ENCODE measurements around the gene ANXA11. TPM values are rescaled to one million over a fixed set of nuclear protein-coding genes. Genes with fewer than 3 reads are reported as not detected.
A peak's percentile ranks its signal among the peaks of the same experiment; 100 is the strongest.
"Not testable (repeated sequence)": the region's sequence is repeated elsewhere in the genome, so short reads cannot be mapped to it uniquely, and the experiment has no call there.

Gene ANXA11
- total RNA-seq, 1 experiment from 2014 or later, result 434 TPM

DNA sequence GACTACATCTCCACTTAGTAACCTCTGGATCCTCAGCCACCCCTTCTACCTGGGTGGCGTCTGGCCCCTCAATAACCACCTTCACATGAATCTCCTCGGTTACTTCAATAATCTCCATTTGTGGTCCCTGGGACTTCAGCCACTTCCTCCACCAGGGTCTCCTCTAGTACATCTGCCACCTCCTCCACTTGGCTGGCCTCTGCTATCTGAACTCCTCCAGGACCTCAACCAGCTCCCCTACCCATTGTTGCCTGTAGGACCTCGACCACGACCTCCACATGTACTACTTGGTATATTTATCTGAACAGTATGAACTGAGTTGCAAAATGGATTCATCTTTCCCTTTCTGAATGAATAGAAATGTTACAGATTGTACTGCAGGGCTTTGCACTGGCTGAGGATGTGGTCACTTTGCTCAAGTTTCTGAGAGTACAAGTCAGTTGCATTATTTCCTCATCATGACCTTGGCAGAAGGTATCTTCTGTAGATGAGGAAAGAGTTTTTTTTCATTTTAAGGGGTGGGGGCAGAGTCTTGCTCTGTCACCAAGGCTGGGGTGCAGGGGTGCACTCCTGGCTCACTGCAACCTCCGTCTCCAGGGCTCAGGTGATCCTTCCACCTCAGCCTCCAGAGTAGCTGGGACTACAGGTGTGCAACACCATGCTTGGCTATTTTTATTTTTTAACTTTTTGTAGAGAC is 48.1 kb upstream of the ANXA11 start:
- intact Hi-C loops (cut with micrococcal nuclease), result no loop called here
- no peak for TF ChIP-seq EZH2phosphoT487 (IDR thresholded peaks at IDR 0.05; ENCODE audit: borderline replicate concordance, low read length)
- Histone ChIP-seq H3K4me2 (ENCODE audit: low read length) (no peak overlapping the region), H3K4me3 (ENCODE audit: low read length) (no peak overlapping the region), H2AFZ (ENCODE audit: low read length) (no peak overlapping the region), H3K79me2 (ENCODE audit: low read length) (no peaks in the 10 kb centered on the region), H3F3A (ENCODE audit: low read length, unreplicated experiment) (no peaks in the 10 kb centered on the region), H3K27ac (ENCODE audit: low read length) (no peak overlapping the region), H3K27me3 (ENCODE audit: low read length) (no peaks in the 10 kb centered on the region), H4K20me1 (ENCODE audit: low read length) (no peaks in the 10 kb centered on the region), H3K4me1 (ENCODE audit: insufficient read depth, low read length) (no peaks in the 10 kb centered on the region), H3K36me3 (ENCODE audit: low read depth, low read length) (no peaks in the 10 kb centered on the region), H3K9me2 (replicated peaks; ENCODE audit: low read length) (no peaks in the 10 kb centered on the region), H3K9ac (ENCODE audit: low read length) (no peak overlapping the region), H3K9me3 (ENCODE audit: low read length) (no peaks in the 10 kb centered on the region)
- POLR2A ChIA-PET (ENCODE audit: unreplicated experiment), result no interaction called here
- CTCF ChIA-PET, result no interaction called here
- BruUV-seq (replicated peaks), result no TSS peak
- no peak for DNase-seq
- no peak for ATAC-seq

DNA sequence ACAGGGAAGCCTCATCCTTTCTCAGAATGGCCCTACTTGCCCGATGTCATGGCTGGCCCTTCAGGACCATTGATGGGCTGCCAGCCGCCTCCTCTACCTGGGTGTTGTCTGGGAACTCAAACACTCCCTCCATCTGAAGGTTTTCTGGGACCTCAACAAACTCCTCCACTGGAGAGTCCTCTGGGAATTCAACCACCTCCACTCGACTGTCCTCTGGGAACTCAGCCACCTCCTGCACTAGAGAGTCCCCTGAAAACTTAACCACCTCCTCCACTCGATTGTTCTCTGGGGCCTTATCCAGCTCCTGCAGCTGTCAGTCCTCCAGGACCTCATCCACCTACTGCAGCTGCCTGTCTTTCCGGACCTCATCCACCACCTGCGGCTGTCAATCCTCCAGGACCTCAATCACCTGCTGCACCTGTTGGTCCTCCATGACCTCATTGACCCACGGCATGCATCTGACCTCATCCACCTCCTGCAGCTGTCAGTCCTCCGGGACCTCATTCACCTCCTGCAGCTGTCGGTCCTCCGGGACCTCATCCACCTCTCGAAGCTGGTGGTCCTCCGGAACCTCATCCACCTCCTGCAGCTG is 47.1 kb upstream of the ANXA11 start:
- intact Hi-C loops (cut with micrococcal nuclease), result no loop called here
- no peaks in the 10 kb centered on the region for H3K79me2 ChIP-seq (ENCODE audit: low read length)
- H3K36me3 ChIP-seq (ENCODE audit: low read depth, low read length), result no peaks in the 10 kb centered on the region
- no TSS peak for BruUV-seq (replicated peaks)
- no peak overlapping the region for H3K4me2 ChIP-seq (ENCODE audit: low read length)
- H3K4me1 ChIP-seq (ENCODE audit: insufficient read depth, low read length), result no peaks in the 10 kb centered on the region
- H3K9me3 ChIP-seq (ENCODE audit: low read length), result no peaks in the 10 kb centered on the region
- H3K4me3 ChIP-seq (ENCODE audit: low read length), result no peak overlapping the region
- no peaks in the 10 kb centered on the region for H3K27me3 ChIP-seq (ENCODE audit: low read length)
- no peaks in the 10 kb centered on the region for H3F3A ChIP-seq (ENCODE audit: low read length, unreplicated experiment)
- POLR2A ChIA-PET (ENCODE audit: unreplicated experiment), result no interaction called here
- no peaks in the 10 kb centered on the region for H3K9me2 ChIP-seq (replicated peaks; ENCODE audit: low read length)
- no peak for TF ChIP-seq EZH2phosphoT487 (IDR thresholded peaks at IDR 0.05; ENCODE audit: borderline replicate concordance, low read length)
- no peak for TF ChIP-seq EZH2 (IDR thresholded peaks at IDR 0.05; ENCODE audit: low read length, unreplicated experiment)
- TF ChIP-seq, protein P1, sequence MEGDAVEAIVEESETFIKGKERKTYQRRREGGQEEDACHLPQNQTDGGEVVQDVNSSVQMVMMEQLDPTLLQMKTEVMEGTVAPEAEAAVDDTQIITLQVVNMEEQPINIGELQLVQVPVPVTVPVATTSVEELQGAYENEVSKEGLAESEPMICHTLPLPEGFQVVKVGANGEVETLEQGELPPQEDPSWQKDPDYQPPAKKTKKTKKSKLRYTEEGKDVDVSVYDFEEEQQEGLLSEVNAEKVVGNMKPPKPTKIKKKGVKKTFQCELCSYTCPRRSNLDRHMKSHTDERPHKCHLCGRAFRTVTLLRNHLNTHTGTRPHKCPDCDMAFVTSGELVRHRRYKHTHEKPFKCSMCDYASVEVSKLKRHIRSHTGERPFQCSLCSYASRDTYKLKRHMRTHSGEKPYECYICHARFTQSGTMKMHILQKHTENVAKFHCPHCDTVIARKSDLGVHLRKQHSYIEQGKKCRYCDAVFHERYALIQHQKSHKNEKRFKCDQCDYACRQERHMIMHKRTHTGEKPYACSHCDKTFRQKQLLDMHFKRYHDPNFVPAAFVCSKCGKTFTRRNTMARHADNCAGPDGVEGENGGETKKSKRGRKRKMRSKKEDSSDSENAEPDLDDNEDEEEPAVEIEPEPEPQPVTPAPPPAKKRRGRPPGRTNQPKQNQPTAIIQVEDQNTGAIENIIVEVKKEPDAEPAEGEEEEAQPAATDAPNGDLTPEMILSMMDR (conservative IDR thresholded peaks at IDR 0.05; ENCODE audit: low read depth, low read length), result no peak
- H2AFZ ChIP-seq (ENCODE audit: low read length), result no peak overlapping the region
- no peak for DNase-seq
- no peak overlapping the region for H3K9ac ChIP-seq (ENCODE audit: low read length)
- ATAC-seq, result no peak
- no peaks in the 10 kb centered on the region for H4K20me1 ChIP-seq (ENCODE audit: low read length)
- CTCF ChIA-PET, result no interaction called here
- no peak overlapping the region for H3K27ac ChIP-seq (ENCODE audit: low read length)

DNA sequence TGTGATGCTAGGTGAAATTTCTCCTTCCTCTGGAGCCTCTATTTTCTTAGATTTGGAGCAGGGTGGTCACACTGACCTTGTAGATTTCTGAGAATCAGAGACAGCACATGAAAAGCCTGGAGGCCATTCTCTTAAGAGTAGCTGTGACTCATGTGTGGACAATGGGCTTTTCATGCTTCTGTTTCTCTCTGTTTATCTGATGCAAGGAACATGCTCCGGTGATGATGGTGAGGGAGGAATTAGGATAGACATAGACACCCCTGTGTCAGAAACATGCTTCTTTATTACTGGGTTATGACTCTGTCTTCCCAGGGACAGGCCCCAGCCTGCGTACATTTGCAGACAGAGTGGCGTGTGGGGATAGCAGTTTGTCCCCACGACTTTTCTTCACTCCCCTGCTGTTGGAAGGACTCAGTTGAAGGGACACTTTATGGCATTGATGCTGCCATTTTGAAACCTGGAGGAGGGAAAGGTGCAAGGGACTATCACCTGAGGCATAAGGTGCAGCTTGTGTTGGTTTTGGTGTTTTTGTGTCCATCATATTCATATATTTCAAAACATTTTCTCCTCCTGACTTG is 46.5 kb upstream of the ANXA11 start:
- H3K27ac ChIP-seq (ENCODE audit: low read length); H3K9me2 ChIP-seq (replicated peaks; ENCODE audit: low read length); BruUV-seq (replicated peaks); H3K4me3 ChIP-seq (ENCODE audit: low read length); H3K9ac ChIP-seq (ENCODE audit: low read length); H3K27me3 ChIP-seq (ENCODE audit: low read length); H3K79me2 ChIP-seq (ENCODE audit: low read length); POLR2A ChIA-PET (ENCODE audit: unreplicated experiment); CTCF ChIA-PET; H3K36me3 ChIP-seq (ENCODE audit: low read depth, low read length); H4K20me1 ChIP-seq (ENCODE audit: low read length); H3K4me1 ChIP-seq (ENCODE audit: insufficient read depth, low read length); H3F3A ChIP-seq (ENCODE audit: low read length, unreplicated experiment); H3K4me2 ChIP-seq (ENCODE audit: low read length); DNase-seq; H3K9me3 ChIP-seq (ENCODE audit: low read length); H2AFZ ChIP-seq (ENCODE audit: low read length); intact Hi-C loops (cut with micrococcal nuclease): not testable (repeated sequence)
- ATAC-seq, result peak; percentile 83

DNA sequence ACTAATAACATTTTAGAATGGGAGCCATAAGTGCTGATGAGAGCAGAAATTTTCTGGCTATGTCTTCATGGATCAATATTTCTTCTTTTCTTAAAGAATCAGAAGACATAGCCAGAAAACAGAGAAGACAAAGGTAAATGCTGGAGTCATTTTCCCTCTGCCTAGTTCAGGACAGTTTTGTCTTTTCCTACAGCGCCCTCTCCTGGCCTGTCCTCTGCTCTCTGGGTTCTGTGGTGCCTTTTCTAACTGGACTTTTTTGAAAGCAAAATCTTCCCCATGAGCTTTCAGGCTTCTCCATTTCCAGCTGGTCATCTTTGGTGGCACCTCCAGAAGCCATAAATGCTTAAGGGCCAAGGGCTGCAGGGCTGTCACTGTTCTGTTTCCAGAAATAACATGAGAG is 45.1 kb upstream of the ANXA11 start:
- H3K79me2 ChIP-seq (ENCODE audit: low read length); intact Hi-C loops (cut with micrococcal nuclease); H3K4me3 ChIP-seq (ENCODE audit: low read length); H2AFZ ChIP-seq (ENCODE audit: low read length); H3F3A ChIP-seq (ENCODE audit: low read length, unreplicated experiment); H3K9ac ChIP-seq (ENCODE audit: low read length); H3K27ac ChIP-seq (ENCODE audit: low read length); H3K9me3 ChIP-seq (ENCODE audit: low read length); H3K4me1 ChIP-seq (ENCODE audit: insufficient read depth, low read length); CTCF ChIA-PET; H3K4me2 ChIP-seq (ENCODE audit: low read length); H3K36me3 ChIP-seq (ENCODE audit: low read depth, low read length); POLR2A ChIA-PET (ENCODE audit: unreplicated experiment); DNase-seq; H3K27me3 ChIP-seq (ENCODE audit: low read length); H3K9me2 ChIP-seq (replicated peaks; ENCODE audit: low read length); H4K20me1 ChIP-seq (ENCODE audit: low read length); BruUV-seq (replicated peaks): not testable (repeated sequence)
- ATAC-seq, result peak; percentile 92

DNA sequence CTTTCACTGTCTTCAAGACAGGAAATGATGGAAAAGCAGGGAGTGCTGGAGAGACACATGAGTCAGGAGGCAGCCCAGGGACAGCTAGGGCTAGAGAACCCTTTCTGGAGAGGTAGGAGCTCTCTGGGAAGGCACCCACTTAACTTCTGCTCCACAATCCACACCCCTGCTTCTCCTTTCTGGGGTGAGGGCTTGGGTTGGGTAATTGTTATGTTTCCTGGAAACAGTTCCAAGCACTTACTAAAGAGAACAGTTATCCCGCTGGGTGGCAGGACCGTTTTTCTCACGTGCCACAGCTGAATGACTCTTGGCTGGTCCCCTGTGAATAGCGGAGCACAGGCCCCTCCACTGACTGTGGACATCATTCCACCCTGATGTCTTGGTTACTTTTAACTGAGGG is 44.6 kb upstream of the ANXA11 start:
- peak; percentile 64 for ATAC-seq
- POLR2A ChIA-PET (ENCODE audit: unreplicated experiment); H3K9me3 ChIP-seq (ENCODE audit: low read length); H3K4me2 ChIP-seq (ENCODE audit: low read length); H2AFZ ChIP-seq (ENCODE audit: low read length); H3F3A ChIP-seq (ENCODE audit: low read length, unreplicated experiment); H3K27ac ChIP-seq (ENCODE audit: low read length); DNase-seq; H3K9me2 ChIP-seq (replicated peaks; ENCODE audit: low read length); H3K27me3 ChIP-seq (ENCODE audit: low read length); H3K79me2 ChIP-seq (ENCODE audit: low read length); H4K20me1 ChIP-seq (ENCODE audit: low read length); H3K4me3 ChIP-seq (ENCODE audit: low read length); H3K4me1 ChIP-seq (ENCODE audit: insufficient read depth, low read length); BruUV-seq (replicated peaks); intact Hi-C loops (cut with micrococcal nuclease); CTCF ChIA-PET; H3K36me3 ChIP-seq (ENCODE audit: low read depth, low read length); H3K9ac ChIP-seq (ENCODE audit: low read length): not testable (repeated sequence)

Measured in PC-3 (cell line).